MM.1S (cell line): ENCODE data around the gene TXNDC11.
A peak's percentile ranks its signal among the peaks of the same experiment; 100 is the strongest.

Source experiments
- DNase-seq: peaks from one replicate; pipeline ENCODE4 v3.0.0-alpha.2; 2015
- H2AFZ ChIP-seq: fragments of 300-600 bp; sonication (generic); 2 replicates; pipeline ENCODE4 v1.6.0; 2016; ENCODE audit warnings: antibody characterized with exemption, low read length
- H3F3A ChIP-seq: fragments of 300-600 bp; sonication (generic); 2 replicates; pipeline ENCODE4 v1.6.1; 2016; ENCODE audit warnings: mild to moderate bottlenecking, antibody characterized with exemption, low read length, moderate library complexity, mixed read lengths; ENCODE audit not compliant: insufficient read depth
- H3K27ac ChIP-seq: fragments of 300-600 bp; sonication (generic); 2 replicates; pipeline ENCODE4 v1.5.1; 2016; ENCODE audit warnings: mild to moderate bottlenecking, low read length
- H3K27me3 ChIP-seq: fragments of 300-600 bp; sonication (generic); replicated peaks from 2 replicates; pipeline ENCODE4 v1.6.0; 2016; ENCODE audit warnings: low read length; ENCODE audit not compliant: insufficient read depth
- H3K36me3 ChIP-seq: fragments of 300-600 bp; sonication (generic); replicated peaks from 2 replicates; pipeline ENCODE4 v1.6.1; 2016; ENCODE audit warnings: mild to moderate bottlenecking, low read length, mixed read lengths; ENCODE audit not compliant: insufficient read depth
- H3K4me1 ChIP-seq: fragments of 300-600 bp; sonication (generic); 2 replicates; pipeline ENCODE4 v1.6.1; 2016; ENCODE audit warnings: low read length, mixed read lengths
- H3K4me2 ChIP-seq: fragments of 300-600 bp; sonication (generic); 2 replicates; pipeline ENCODE4 v1.6.0; 2016; ENCODE audit warnings: low read depth, low read length
- H3K4me3 ChIP-seq: fragments of 300-600 bp; sonication (generic); 2 replicates; pipeline ENCODE4 v1.5.1; 2016; ENCODE audit warnings: low read length, mixed read lengths
- H3K79me2 ChIP-seq: fragments of 300-600 bp; sonication (generic); 2 replicates; pipeline ENCODE4 v1.6.1; 2016; ENCODE audit warnings: mixed run types, low read length, mixed read lengths
- H3K9ac ChIP-seq: fragments of 300-600 bp; sonication (generic); 2 replicates; pipeline ENCODE4 v1.6.1; 2016; ENCODE audit warnings: low read length, mixed read lengths
- H3K9me2 ChIP-seq: fragments of 300-600 bp; sonication (generic); replicated peaks from 2 replicates; pipeline ENCODE4 v1.6.1; 2016; ENCODE audit warnings: mild to moderate bottlenecking, low read length, mixed read lengths; ENCODE audit not compliant: insufficient read depth
- H3K9me3 ChIP-seq: fragments of 300-600 bp; sonication (generic); replicated peaks from 2 replicates; pipeline ENCODE4 v1.6.1; 2016; ENCODE audit warnings: mild to moderate bottlenecking, low read length, mixed read lengths; ENCODE audit not compliant: insufficient read depth
- H4K20me1 ChIP-seq: fragments of 300-600 bp; sonication (generic); 2 replicates; pipeline ENCODE4 v1.6.1; 2016; ENCODE audit warnings: mild to moderate bottlenecking, low read length, moderate library complexity, mixed read lengths; ENCODE audit not compliant: insufficient read depth
- CTCF ChIP-seq: fragments of 300-600 bp; sonication (generic); IDR thresholded peaks from 2 replicates; pipeline ENCODE4 v1.5.1; 2016; ENCODE audit warnings: antibody characterized with exemption, low read length, mixed read lengths
- EZH2 ChIP-seq: fragments of 300-600 bp; sonication (generic); optimal IDR thresholded peaks from 2 replicates; pipeline ENCODE3; 2017; ENCODE audit warnings: low read depth, mild to moderate bottlenecking, antibody characterized with exemption, low read length, mixed read lengths
- EZH2phosphoT487 ChIP-seq: fragments of 300-600 bp; sonication (generic); IDR thresholded peaks from 2 replicates; pipeline ENCODE4 v1.6.1; 2018; ENCODE audit warnings: antibody characterized with exemption, low read length

Gene TXNDC11

GRCh38 chr16:11696266-11697012, 46.2 kb downstream of the TXNDC11 start:
- no peak for DNase-seq
- peak overlapping the region; percentile 67; the same call in 1 of the 2 replicates for H3K27ac ChIP-seq
- peaks cover 71% of the 10 kb centered on the region for H3K36me3 ChIP-seq
- TF ChIP-seq CTCF, result no peak
- no peak for TF ChIP-seq EZH2phosphoT487
- TF ChIP-seq EZH2, result no peak
- no peaks in the 10 kb centered on the region for H3K9me2 ChIP-seq
- no peaks in the 10 kb centered on the region for H3K9me3 ChIP-seq
- peaks cover 99% of the 10 kb centered on the region for H3K79me2 ChIP-seq
- H3F3A ChIP-seq, result peaks cover 99% of the 10 kb centered on the region
- H3K9ac ChIP-seq, result no peak overlapping the region
- H2AFZ ChIP-seq, result no peak overlapping the region
- no peaks in the 10 kb centered on the region for H3K27me3 ChIP-seq
- peaks cover 4% of the 10 kb centered on the region; the same call in 1 of the 2 replicates for H4K20me1 ChIP-seq
- H3K4me3 ChIP-seq, result no peak overlapping the region
- peak overlapping the region; percentile 15; the same call in 1 of the 2 replicates for H3K4me2 ChIP-seq
- peaks cover 83% of the 10 kb centered on the region for H3K4me1 ChIP-seq

GRCh38 chr16:11692651-11693050, 50.0 kb downstream of the TXNDC11 start:
- Histone ChIP-seq H3K79me2 (peaks cover 95% of the 10 kb centered on the region), H3K9me2 (no peaks in the 10 kb centered on the region), H3K36me3 (peaks cover 44% of the 10 kb centered on the region), H2AFZ (no peak overlapping the region), H3K27ac (peak overlapping the region; percentile 92; the same call in 1 of the 2 replicates), H4K20me1 (no peaks in the 10 kb centered on the region), H3K4me2 (peak overlapping the region; percentile 31), H3K9ac (no peak overlapping the region), H3K9me3 (no peaks in the 10 kb centered on the region), H3K4me1 (peaks cover 76% of the 10 kb centered on the region), H3K4me3 (0 out of 2 replicates have a peak overlapping the region, but pooled peaks have one; percentile 3), H3F3A (peaks cover 98% of the 10 kb centered on the region), H3K27me3 (no peaks in the 10 kb centered on the region)
- TF ChIP-seq EZH2phosphoT487 (no peak), CTCF (no peak), EZH2 (no peak)
- no peak for DNase-seq

- peaks cover 41% of the 10 kb centered on the region for H3K36me3 ChIP-seq
- TF ChIP-seq CTCF (no peak), EZH2phosphoT487 (no peak), EZH2 (no peak)
- H3K79me2 ChIP-seq, result peaks cover 95% of the 10 kb centered on the region
- H3K9me2 ChIP-seq, result no peaks in the 10 kb centered on the region
- H3K27ac ChIP-seq, result peak overlapping the region; percentile 92; the same call in 1 of the 2 replicates
- H3K9me3 ChIP-seq, result no peaks in the 10 kb centered on the region
- 0 out of 2 replicates have a peak overlapping the region, but pooled peaks have one; percentile 4 for H3K4me3 ChIP-seq
- H4K20me1 ChIP-seq, result no peaks in the 10 kb centered on the region
- no peak overlapping the region for H2AFZ ChIP-seq
- peak overlapping the region; percentile 31; the same call in 1 of the 2 replicates for H3K4me2 ChIP-seq
- H3K9ac ChIP-seq, result peak overlapping the region; percentile 39; the same call in 1 of the 2 replicates
- no peaks in the 10 kb centered on the region for H3K27me3 ChIP-seq
- H3F3A ChIP-seq, result peaks cover 98% of the 10 kb centered on the region
- H3K4me1 ChIP-seq, result peaks cover 71% of the 10 kb centered on the region
- DNase-seq, result no peak
Measured at GRCh38 chr16:11692171-11692570, 50.5 kb downstream of the TXNDC11 start.
